ENCODE data around the gene APOL1. TPM values are rescaled to one million over a fixed set of nuclear protein-coding genes. Genes with fewer than 3 reads are reported as not detected.

The APOL1 gene
- total RNA-seq, 1 experiment from 2014 or later = 0.30 TPM

DNA sequence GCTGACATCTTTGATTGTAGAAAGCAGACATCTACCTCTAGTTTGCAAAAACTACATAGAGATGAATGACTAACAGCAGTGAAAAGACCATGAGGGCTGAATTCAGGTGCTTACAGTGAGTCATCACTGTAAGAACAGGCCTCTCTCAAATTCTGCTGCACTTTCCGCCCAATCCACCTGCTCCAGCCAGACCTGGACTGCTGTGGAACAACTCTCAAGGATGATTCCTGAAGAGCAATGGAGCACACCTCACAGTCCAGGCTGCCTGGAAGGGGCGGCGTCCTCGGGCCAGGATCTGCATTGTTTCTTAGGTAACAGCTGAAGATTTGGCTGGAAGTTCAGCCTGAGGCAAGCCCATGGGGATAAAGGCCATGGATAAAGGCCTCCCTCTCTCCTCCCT is 28.7 kb upstream of the APOL1 start:
- Histone ChIP-seq H4K20me1 (ENCODE audit: insufficient read depth) (no peaks in the 10 kb centered on the region), H3K4me2 (ENCODE audit: low read length) (no peak overlapping the region), H3K9ac (ENCODE audit: low read length) (no peak overlapping the region), H3K9me2 (ENCODE audit: insufficient read depth) (no peaks in the 10 kb centered on the region), H3K9me3 (ENCODE audit: control insufficient read depth in 1 of 2, insufficient read depth in 1 of 2, low read depth in 1 of 2, low read length in 2 of 2) (no peaks in the 10 kb centered on the region), H3K4me1 (ENCODE audit: control insufficient read depth in 1 of 2, insufficient read depth in 2 of 2, low read length in 2 of 2) (no peaks in the 10 kb centered on the region), H2AFZ (ENCODE audit: low read depth, low read length, poor library complexity, severe bottlenecking) (no peak overlapping the region), H3K79me2 (ENCODE audit: insufficient read depth, low read length) (no peaks in the 10 kb centered on the region), H3K36me3 (ENCODE audit: control insufficient read depth in 1 of 2, insufficient read depth in 2 of 2, low read length in 2 of 2) (0 out of 4 replicates have a peak, but pooled peaks cover 0 to 6% of the 10 kb centered on the region in 2 experiments), H3K27me3 (ENCODE audit: insufficient read depth, low read length) (no peaks in the 10 kb centered on the region), H3K27ac (ENCODE audit: low read depth, low read length) (no peak overlapping the region), H3K4me3 (replicated peaks in 1 of 2; ENCODE audit: low read depth in 1 of 2, low read length in 2 of 2) (no peak overlapping the region)
- BruUV-seq (replicated peaks) = no TSS peak
- RAD21 ChIA-PET (ENCODE audit: low non-redundant PET in 1 of 2, low total read pairs in 2 of 2, uncharacterized antibody in 2 of 2, unreplicated experiment in 2 of 2) = no interaction called here
- CTCF ChIA-PET = interaction anchor here (0.7 kb wide), 1 partner anchor 30 kb away, joined by 3 read pairs; no protein-coding TSS in a partner anchor
- DNase-seq (ENCODE audit: low read depth, low spot score) = no peak
- TF ChIP-seq ELF1 (IDR thresholded peaks at IDR 0.05; ENCODE audit: borderline replicate concordance, low read depth) = no peak
- TF ChIP-seq SRF (IDR thresholded peaks at IDR 0.05; ENCODE audit: low read depth) = no peak
- TF ChIP-seq, protein P1, sequence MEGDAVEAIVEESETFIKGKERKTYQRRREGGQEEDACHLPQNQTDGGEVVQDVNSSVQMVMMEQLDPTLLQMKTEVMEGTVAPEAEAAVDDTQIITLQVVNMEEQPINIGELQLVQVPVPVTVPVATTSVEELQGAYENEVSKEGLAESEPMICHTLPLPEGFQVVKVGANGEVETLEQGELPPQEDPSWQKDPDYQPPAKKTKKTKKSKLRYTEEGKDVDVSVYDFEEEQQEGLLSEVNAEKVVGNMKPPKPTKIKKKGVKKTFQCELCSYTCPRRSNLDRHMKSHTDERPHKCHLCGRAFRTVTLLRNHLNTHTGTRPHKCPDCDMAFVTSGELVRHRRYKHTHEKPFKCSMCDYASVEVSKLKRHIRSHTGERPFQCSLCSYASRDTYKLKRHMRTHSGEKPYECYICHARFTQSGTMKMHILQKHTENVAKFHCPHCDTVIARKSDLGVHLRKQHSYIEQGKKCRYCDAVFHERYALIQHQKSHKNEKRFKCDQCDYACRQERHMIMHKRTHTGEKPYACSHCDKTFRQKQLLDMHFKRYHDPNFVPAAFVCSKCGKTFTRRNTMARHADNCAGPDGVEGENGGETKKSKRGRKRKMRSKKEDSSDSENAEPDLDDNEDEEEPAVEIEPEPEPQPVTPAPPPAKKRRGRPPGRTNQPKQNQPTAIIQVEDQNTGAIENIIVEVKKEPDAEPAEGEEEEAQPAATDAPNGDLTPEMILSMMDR (IDR thresholded peaks at IDR 0.05 in 2 of 3, conservative IDR thresholded peaks at IDR 0.05 in 1 of 3; ENCODE audit: borderline replicate concordance in 1 of 3, insufficient read depth in 1 of 3, low read depth in 2 of 3, low read length in 2 of 3) = no peak
- TF ChIP-seq, protein P2, sequence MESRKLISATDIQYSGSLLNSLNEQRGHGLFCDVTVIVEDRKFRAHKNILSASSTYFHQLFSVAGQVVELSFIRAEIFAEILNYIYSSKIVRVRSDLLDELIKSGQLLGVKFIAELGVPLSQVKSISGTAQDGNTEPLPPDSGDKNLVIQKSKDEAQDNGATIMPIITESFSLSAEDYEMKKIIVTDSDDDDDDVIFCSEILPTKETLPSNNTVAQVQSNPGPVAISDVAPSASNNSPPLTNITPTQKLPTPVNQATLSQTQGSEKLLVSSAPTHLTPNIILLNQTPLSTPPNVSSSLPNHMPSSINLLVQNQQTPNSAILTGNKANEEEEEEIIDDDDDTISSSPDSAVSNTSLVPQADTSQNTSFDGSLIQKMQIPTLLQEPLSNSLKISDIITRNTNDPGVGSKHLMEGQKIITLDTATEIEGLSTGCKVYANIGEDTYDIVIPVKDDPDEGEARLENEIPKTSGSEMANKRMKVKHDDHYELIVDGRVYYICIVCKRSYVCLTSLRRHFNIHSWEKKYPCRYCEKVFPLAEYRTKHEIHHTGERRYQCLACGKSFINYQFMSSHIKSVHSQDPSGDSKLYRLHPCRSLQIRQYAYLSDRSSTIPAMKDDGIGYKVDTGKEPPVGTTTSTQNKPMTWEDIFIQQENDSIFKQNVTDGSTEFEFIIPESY (IDR thresholded peaks at IDR 0.05; ENCODE audit: extremely low read depth, insufficient replicate concordance, low read length) = no peak
- TF ChIP-seq, protein P3, sequence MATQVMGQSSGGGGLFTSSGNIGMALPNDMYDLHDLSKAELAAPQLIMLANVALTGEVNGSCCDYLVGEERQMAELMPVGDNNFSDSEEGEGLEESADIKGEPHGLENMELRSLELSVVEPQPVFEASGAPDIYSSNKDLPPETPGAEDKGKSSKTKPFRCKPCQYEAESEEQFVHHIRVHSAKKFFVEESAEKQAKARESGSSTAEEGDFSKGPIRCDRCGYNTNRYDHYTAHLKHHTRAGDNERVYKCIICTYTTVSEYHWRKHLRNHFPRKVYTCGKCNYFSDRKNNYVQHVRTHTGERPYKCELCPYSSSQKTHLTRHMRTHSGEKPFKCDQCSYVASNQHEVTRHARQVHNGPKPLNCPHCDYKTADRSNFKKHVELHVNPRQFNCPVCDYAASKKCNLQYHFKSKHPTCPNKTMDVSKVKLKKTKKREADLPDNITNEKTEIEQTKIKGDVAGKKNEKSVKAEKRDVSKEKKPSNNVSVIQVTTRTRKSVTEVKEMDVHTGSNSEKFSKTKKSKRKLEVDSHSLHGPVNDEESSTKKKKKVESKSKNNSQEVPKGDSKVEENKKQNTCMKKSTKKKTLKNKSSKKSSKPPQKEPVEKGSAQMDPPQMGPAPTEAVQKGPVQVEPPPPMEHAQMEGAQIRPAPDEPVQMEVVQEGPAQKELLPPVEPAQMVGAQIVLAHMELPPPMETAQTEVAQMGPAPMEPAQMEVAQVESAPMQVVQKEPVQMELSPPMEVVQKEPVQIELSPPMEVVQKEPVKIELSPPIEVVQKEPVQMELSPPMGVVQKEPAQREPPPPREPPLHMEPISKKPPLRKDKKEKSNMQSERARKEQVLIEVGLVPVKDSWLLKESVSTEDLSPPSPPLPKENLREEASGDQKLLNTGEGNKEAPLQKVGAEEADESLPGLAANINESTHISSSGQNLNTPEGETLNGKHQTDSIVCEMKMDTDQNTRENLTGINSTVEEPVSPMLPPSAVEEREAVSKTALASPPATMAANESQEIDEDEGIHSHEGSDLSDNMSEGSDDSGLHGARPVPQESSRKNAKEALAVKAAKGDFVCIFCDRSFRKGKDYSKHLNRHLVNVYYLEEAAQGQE (IDR thresholded peaks at IDR 0.05; ENCODE audit: low read depth) = no peak
- POLR2A ChIA-PET = no interaction called here
- ATAC-seq = no peak
- intact Hi-C loops (cut with micrococcal nuclease) = loop anchor here (10.0 kb wide), 1 partner anchor 79 kb away; no protein-coding TSS in a partner anchor

Data from HCT116 (cell line).